Osteocyte (in vitro differentiated cells): ENCODE measurements around the gene ACE. TPM values are rescaled to one million over a fixed set of nuclear protein-coding genes. Genes with fewer than 3 reads are reported as not detected.

Source experiments
- DNase-seq: peaks from one replicate; pipeline ENCODE4 v3.0.0; 2021; ENCODE audit warnings: mixed read lengths; ENCODE audit not compliant: unreplicated experiment; ENCODE audit errors: extremely low spot score
- H3K27ac Mint-ChIP-seq: one replicate; pipeline ENCODE4 v1.8.0; 2021; ENCODE audit warnings: mild to moderate bottlenecking, mixed read lengths; ENCODE audit not compliant: unreplicated experiment
- H3K27me3 Mint-ChIP-seq: one replicate; pipeline ENCODE4 v1.8.0; 2021; ENCODE audit warnings: mixed read lengths; ENCODE audit not compliant: unreplicated experiment
- H3K36me3 Mint-ChIP-seq: one replicate; pipeline ENCODE4 v1.8.0; 2021; ENCODE audit warnings: mixed read lengths; ENCODE audit not compliant: unreplicated experiment
- H3K4me1 Mint-ChIP-seq: one replicate; pipeline ENCODE4 v1.8.0; 2021; ENCODE audit warnings: mixed read lengths; ENCODE audit not compliant: unreplicated experiment
- H3K4me3 Mint-ChIP-seq: one replicate; pipeline ENCODE4 v1.8.0; 2021; ENCODE audit warnings: mild to moderate bottlenecking, moderate library complexity, mixed read lengths; ENCODE audit not compliant: unreplicated experiment
- H3K9me3 Mint-ChIP-seq: one replicate; pipeline ENCODE4 v1.8.0; 2021; ENCODE audit warnings: mixed read lengths; ENCODE audit not compliant: unreplicated experiment
- total RNA-seq: library from RNA; stranded (reverse); gene quantifications from 2 replicates; pipeline ENCODE4 v1.2.1, GENCODE V29; 2021
- TF ChIP-seq, protein P1 (sequence below): fragments of 200-600 bp; sonication (generic); IDR thresholded peaks from 2 replicates; pipeline ENCODE4 v1.5.0; 2021; ENCODE audit warnings: antibody characterized with exemption, mild to moderate bottlenecking, moderate library complexity

The ACE gene
- total RNA-seq, 1 donor from 2014 or later, result 1.1 TPM

DNA sequence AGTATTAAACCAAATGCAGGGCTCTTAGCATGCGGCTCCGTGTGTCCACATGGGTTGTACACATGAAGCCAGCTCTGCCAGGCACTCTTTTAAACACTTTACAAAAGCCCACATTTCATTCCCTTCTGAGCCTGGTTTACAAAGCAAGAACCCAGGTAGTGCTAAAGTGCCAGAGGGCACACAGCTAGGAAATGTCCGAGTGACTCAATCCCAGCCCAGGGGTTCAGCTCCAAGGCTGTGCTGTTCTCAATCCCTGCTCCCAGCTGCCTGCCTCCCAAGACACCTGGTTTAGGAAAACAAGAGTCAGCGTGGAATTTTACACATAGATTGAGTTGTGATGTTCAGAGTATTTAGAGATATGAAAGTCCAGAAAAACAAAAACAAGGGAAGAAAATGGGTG lies 60.1 kb downstream of the ACE start:
- H3K4me3 Mint-ChIP-seq, result no peak overlapping the region

DNA sequence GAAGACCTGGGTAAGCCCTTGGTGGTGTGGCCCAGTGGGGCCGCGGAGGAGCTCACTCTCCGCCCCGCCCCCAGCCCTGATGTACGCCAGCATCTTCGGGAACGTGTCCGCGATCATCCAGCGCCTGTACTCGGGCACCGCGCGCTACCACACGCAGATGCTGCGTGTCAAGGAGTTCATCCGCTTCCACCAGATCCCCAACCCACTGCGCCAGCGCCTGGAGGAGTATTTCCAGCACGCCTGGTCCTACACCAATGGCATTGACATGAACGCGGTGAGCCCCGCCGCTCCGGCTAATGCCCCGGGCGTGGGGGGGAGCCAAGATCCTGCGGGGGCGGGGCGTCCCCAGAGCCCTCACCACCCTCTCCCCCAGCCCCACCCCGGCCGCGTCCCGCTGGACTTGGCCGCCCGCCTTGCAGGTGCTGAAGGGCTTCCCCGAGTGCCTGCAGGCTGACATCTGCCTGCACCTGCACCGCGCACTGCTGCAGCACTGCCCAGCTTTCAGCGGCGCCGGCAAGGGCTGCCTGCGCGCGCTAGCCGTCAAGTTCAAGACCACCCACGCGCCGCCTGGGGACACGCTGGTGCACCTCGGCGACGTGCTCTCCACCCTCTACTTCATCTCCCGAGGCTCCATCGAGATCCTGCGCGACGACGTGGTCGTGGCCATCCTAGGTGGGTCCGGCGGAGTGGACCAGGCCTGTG lies 61.3 kb downstream of the ACE start:
- Mint-ChIP-seq H3K27ac (no peak overlapping the region), H3K36me3 (no peaks in the 10 kb centered on the region), H3K27me3 (peaks cover 7% of the 10 kb centered on the region), H3K4me3 (no peak overlapping the region), H3K4me1 (no peaks in the 10 kb centered on the region), H3K9me3 (no peaks in the 10 kb centered on the region)
- no peak for DNase-seq
- TF ChIP-seq, protein P1, sequence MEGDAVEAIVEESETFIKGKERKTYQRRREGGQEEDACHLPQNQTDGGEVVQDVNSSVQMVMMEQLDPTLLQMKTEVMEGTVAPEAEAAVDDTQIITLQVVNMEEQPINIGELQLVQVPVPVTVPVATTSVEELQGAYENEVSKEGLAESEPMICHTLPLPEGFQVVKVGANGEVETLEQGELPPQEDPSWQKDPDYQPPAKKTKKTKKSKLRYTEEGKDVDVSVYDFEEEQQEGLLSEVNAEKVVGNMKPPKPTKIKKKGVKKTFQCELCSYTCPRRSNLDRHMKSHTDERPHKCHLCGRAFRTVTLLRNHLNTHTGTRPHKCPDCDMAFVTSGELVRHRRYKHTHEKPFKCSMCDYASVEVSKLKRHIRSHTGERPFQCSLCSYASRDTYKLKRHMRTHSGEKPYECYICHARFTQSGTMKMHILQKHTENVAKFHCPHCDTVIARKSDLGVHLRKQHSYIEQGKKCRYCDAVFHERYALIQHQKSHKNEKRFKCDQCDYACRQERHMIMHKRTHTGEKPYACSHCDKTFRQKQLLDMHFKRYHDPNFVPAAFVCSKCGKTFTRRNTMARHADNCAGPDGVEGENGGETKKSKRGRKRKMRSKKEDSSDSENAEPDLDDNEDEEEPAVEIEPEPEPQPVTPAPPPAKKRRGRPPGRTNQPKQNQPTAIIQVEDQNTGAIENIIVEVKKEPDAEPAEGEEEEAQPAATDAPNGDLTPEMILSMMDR, result no peak

More for the DNA sequence above, 60.1 kb downstream of the ACE start:
- H3K36me3 Mint-ChIP-seq, result no peaks in the 10 kb centered on the region
- DNase-seq, result no peak
- H3K27ac Mint-ChIP-seq, result no peak overlapping the region
- H3K9me3 Mint-ChIP-seq, result no peaks in the 10 kb centered on the region
- peaks cover 7% of the 10 kb centered on the region for H3K27me3 Mint-ChIP-seq
- TF ChIP-seq, protein P1, result no peak
- H3K4me1 Mint-ChIP-seq, result no peaks in the 10 kb centered on the region

DNA sequence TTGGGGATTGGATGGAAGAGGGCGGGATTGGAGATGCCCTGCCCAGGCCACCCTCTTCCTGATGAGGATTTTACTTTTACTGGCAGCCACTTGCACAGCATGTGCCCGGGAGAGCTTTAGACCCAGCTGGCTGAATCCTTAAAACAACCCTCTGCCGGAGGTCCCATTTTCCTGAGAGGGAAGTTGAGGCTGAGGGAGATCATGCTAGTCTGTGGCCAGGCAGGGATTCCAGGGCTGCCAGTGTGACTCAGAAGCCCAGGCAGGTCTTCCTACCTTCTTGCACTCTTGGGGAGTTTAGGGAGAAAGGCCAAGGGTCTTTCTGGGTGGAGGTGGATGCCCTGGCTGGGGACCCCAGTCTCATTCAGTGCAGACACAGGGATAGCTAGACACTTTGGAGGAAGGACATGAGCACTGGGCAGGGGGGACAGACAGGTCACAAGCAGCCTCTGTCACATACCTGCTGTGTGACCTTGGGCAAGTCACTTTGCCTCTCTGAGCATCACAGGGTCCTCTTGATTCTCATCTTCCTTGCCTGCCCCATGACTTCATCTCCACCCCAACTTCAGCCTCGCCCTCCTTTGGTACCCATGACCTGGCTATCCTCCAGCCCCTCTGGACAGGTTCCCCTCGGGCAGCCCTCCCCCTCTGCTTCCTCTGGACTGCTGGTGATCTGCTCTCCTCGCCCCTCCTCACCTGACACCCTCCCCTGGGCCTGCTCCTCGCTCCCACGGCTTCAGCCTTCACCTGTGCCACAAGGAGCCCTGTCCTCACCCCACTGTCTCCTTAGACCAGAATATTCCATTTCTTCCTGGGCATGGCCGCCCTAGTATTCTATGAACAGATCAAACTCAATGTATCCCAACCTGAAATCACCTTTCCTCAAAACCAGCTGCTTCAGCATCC lies 62.1 kb downstream of the ACE start:
- DNase-seq, result no peak
- no peaks in the 10 kb centered on the region for H3K36me3 Mint-ChIP-seq
- no peak overlapping the region for H3K4me3 Mint-ChIP-seq
- peaks cover 7% of the 10 kb centered on the region for H3K27me3 Mint-ChIP-seq
- H3K27ac Mint-ChIP-seq, result no peak overlapping the region
- H3K9me3 Mint-ChIP-seq, result no peaks in the 10 kb centered on the region
- TF ChIP-seq, protein P1, result no peak
- no peaks in the 10 kb centered on the region for H3K4me1 Mint-ChIP-seq

DNA sequence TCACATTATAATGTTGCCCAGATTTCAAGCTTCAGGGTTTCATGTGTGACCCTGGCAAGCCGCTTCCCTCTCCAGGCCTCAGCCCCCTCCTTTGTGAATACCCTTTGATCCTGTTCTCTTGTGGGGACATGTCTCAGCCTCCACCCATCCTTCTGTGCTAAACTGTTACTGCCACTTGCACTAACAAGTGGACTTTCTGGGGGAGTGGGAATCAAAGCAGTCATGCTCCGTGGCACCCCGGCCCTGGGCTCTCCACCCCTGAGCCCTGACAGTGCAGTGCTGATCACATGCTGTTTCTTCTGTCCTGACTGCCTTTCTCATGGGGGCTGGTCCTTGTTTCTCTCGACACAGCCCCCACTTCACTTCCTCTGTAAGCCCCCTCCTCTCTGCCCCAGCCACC lies 63.7 kb downstream of the ACE start:
- no peak overlapping the region for H3K27ac Mint-ChIP-seq
- H3K27me3 Mint-ChIP-seq, result peaks cover 7% of the 10 kb centered on the region
- no peak overlapping the region for H3K4me3 Mint-ChIP-seq
- H3K4me1 Mint-ChIP-seq, result no peaks in the 10 kb centered on the region
- no peaks in the 10 kb centered on the region for H3K9me3 Mint-ChIP-seq
- TF ChIP-seq, protein P1, result no peak
- DNase-seq, result no peak
- H3K36me3 Mint-ChIP-seq, result no peaks in the 10 kb centered on the region

DNA sequence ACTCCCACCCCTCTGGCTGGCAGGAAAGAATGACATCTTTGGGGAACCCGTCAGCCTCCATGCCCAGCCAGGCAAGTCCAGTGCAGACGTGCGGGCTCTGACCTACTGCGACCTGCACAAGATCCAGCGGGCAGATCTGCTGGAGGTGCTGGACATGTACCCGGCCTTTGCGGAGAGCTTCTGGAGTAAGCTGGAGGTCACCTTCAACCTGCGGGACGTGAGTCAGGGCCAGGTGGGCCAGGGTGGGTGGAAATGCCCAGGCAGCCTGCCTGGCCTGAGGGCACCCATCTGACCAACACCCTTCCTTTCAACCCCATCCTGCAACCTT lies 65.3 kb downstream of the ACE start:
- H3K27ac Mint-ChIP-seq, result no peak overlapping the region
- TF ChIP-seq, protein P1, result no peak
- no peaks in the 10 kb centered on the region for H3K36me3 Mint-ChIP-seq
- no peak overlapping the region for H3K4me3 Mint-ChIP-seq
- H3K4me1 Mint-ChIP-seq, result no peaks in the 10 kb centered on the region
- no peaks in the 10 kb centered on the region for H3K9me3 Mint-ChIP-seq
- no peak for DNase-seq
- H3K27me3 Mint-ChIP-seq, result peaks cover 7% of the 10 kb centered on the region
